B cell (primary cell): ENCODE measurements around the gene ITGB4. TPM values are rescaled to one million over a fixed set of nuclear protein-coding genes. Genes with fewer than 3 reads are reported as not detected.

ENCODE experiments used
- ATAC-seq: fragments of 200-7000 bp; cut with Tn5 transposase; one replicate; pipeline ENCODE4 v1.10.0; 2021; ENCODE audit warnings: low read depth, mild to moderate bottlenecking, moderate number of reproducible peaks, moderate library complexity
- CTCF ChIA-PET: fragments of 350-600 bp; sonication (Branson Sonifier 250); formaldehyde crosslinking; loops from one replicate; lab custom pipeline; 2021; ENCODE audit warnings: antibody characterized with exemption, inconsistent platforms; lab: Charles Lee
- POLR2A ChIA-PET: fragments of 350-600 bp; sonication (Branson Sonifier 250); formaldehyde crosslinking; loops from one replicate; lab custom pipeline; 2021; ENCODE audit warnings: antibody characterized with exemption; lab: Charles Lee
- DNase-seq: peaks from one replicate; pipeline ENCODE4 v3.0.0; 2013
- H2AFZ ChIP-seq: 2 replicates; pipeline ENCODE4 v1.6.1; 2012; ENCODE audit warnings: mild to moderate bottlenecking, low read depth, low read length; ENCODE audit not compliant: insufficient read depth, poor library complexity, severe bottlenecking
- H3K27ac ChIP-seq, 2 donors: 1 replicate in 1 of 2; 2 replicates in 1 of 2; pipeline ENCODE4 v1.5.1; 2012 to 2013; ENCODE audit warnings: low read length in 2 of 2, mild to moderate bottlenecking in 2 of 2, moderate library complexity in 1 of 2
- H3K27me3 ChIP-seq, 4 experiments: fragments of 200-600 bp in 1 of 4; sonication (generic) in 1 of 4; replicated peaks in 1 of 4; 1 replicate in 2 of 4; 2 replicates in 2 of 4; pipeline versions ENCODE4 v1.6.1 to v1.7.0; 2013 to 2016; ENCODE audit warnings: low read length in 3 of 4, mild to moderate bottlenecking in 2 of 4, mixed read lengths in 1 of 4, moderate library complexity in 1 of 4; ENCODE audit not compliant: insufficient read depth in 4 of 4, control insufficient read depth in 3 of 4; ENCODE audit errors: control extremely low read depth in 1 of 4
- H3K36me3 ChIP-seq, 2 experiments: replicated peaks in 1 of 2; 1 replicate in 1 of 2; 2 replicates in 1 of 2; pipeline versions ENCODE4 v1.6.1 to v1.7.1; 2013; ENCODE audit warnings: low read length in 1 of 2; ENCODE audit not compliant: insufficient read depth in 2 of 2, control insufficient read depth in 1 of 2; ENCODE audit errors: control extremely low read depth in 1 of 2, extremely low read depth in 1 of 2
- H3K4me1 ChIP-seq, 2 donors: fragments of 200-600 bp in 1 of 2; sonication (generic) in 1 of 2; 1 replicate in 1 of 2; 2 replicates in 1 of 2; pipeline versions ENCODE4 v1.5.1 to v1.6.1; 2013 to 2017; ENCODE audit warnings: low read length in 2 of 2; ENCODE audit not compliant: control insufficient read depth in 2 of 2, insufficient read depth in 2 of 2
- H3K4me2 ChIP-seq: replicated peaks from 2 replicates; pipeline ENCODE3; 2012; ENCODE audit warnings: mild to moderate bottlenecking, low read depth, low read length; ENCODE audit not compliant: poor library complexity, severe bottlenecking
- H3K4me3 ChIP-seq, 5 experiments: fragments of 200-600 bp in 1 of 5; sonication (generic) in 1 of 5; 1 replicate in 3 of 5; 2 replicates in 2 of 5; pipeline versions ENCODE4 v1.5.1 to v1.7.0; 2011 to 2016; ENCODE audit warnings: low read length in 4 of 5, mild to moderate bottlenecking in 4 of 5, low read depth in 2 of 5, control low read depth in 1 of 5, moderate library complexity in 1 of 5; ENCODE audit not compliant: insufficient read depth in 1 of 5; ENCODE audit errors: control extremely low read depth in 1 of 5, extremely low read depth in 1 of 5
- H3K79me2 ChIP-seq: fragments of 200-600 bp; sonication (generic); one replicate; pipeline ENCODE4 v1.6.0; 2016; ENCODE audit warnings: low read length; ENCODE audit not compliant: control insufficient read depth, insufficient read depth
- H3K9ac ChIP-seq: fragments of 200-600 bp; sonication (generic); 2 replicates; pipeline ENCODE4 v1.6.1; 2017; ENCODE audit warnings: mild to moderate bottlenecking, low read length, moderate library complexity
- H3K9me3 ChIP-seq, 3 donors: one replicate each; pipeline versions ENCODE4 v1.6.1 to v1.7.1; 2013; ENCODE audit warnings: low read length in 2 of 3; ENCODE audit not compliant: control insufficient read depth in 2 of 3, insufficient read depth in 1 of 3; ENCODE audit errors: control extremely low read depth in 1 of 3
- H4K20me1 ChIP-seq: 2 replicates; pipeline ENCODE4 v1.6.0; 2012; ENCODE audit warnings: mild to moderate bottlenecking, low read length; ENCODE audit not compliant: insufficient read depth, control insufficient read depth, poor library complexity, severe bottlenecking
- H3K27ac Mint-ChIP-seq: one replicate; pipeline ENCODE4 v1.8.0; 2021; ENCODE audit warnings: mixed read lengths
- H3K27me3 Mint-ChIP-seq: one replicate; pipeline ENCODE4 v1.8.0; 2021; ENCODE audit warnings: mixed read lengths
- H3K4me1 Mint-ChIP-seq: one replicate; pipeline ENCODE4 v1.8.0; 2021; ENCODE audit warnings: mixed read lengths
- H3K4me3 Mint-ChIP-seq: one replicate; pipeline ENCODE4 v1.8.0; 2021; ENCODE audit warnings: mixed read lengths
- H3K9me3 Mint-ChIP-seq: one replicate; pipeline ENCODE4 v1.8.0; 2022; ENCODE audit warnings: mixed read lengths; ENCODE audit not compliant: insufficient read depth
- CTCF ChIP-seq: fragments of 200-600 bp; IDR thresholded peaks from one replicate; pipeline ENCODE4 v1.8.0; 2022; ENCODE audit warnings: antibody characterized with exemption, mild to moderate bottlenecking
- EZH2 ChIP-seq: IDR thresholded peaks from 2 replicates; pipeline ENCODE4 v1.6.1; 2012; ENCODE audit warnings: borderline replicate concordance, low read depth, mild to moderate bottlenecking, moderate library complexity, low read length; ENCODE audit not compliant: insufficient read depth, poor library complexity, severe bottlenecking
- WGBS: methylation state at CpG from one replicate; pipeline ENCODE4 v1.1.5; 2013; ENCODE audit warnings: missing lambda C conversion rate; ENCODE audit not compliant: insufficient coverage; 5-methylcytosine and 5-hydroxymethylcytosine counted together
- intact Hi-C: fragments of 100-400 bp; cut with micrococcal nuclease; formaldehyde crosslinking; loops from one replicate; pipeline ENCODE4 v1.10.0; 2022
- polyA plus RNA-seq: library from polyadenylated mRNA; depleted of rRNA; stranded (reverse); fragments of >200 nt; gene quantifications from 2 replicates; pipeline ENCODE4 v1.2.3, GENCODE V29; 2012
- total RNA-seq, 2 donors: library from RNA; stranded (reverse); fragments of 120-200 nt in 1 of 2; gene quantifications; 1 replicate in 1 of 2; 2 replicates in 1 of 2; pipeline versions ENCODE4 v1.2.3 to v1.2.4, GENCODE V29; 2013 to 2022

ITGB4 gene
- total and polyA plus RNA-seq, 2 donors (not counting 1 experiment from before 2014, with no cell fraction given), result 0.12 to 0.81 TPM

DNA sequence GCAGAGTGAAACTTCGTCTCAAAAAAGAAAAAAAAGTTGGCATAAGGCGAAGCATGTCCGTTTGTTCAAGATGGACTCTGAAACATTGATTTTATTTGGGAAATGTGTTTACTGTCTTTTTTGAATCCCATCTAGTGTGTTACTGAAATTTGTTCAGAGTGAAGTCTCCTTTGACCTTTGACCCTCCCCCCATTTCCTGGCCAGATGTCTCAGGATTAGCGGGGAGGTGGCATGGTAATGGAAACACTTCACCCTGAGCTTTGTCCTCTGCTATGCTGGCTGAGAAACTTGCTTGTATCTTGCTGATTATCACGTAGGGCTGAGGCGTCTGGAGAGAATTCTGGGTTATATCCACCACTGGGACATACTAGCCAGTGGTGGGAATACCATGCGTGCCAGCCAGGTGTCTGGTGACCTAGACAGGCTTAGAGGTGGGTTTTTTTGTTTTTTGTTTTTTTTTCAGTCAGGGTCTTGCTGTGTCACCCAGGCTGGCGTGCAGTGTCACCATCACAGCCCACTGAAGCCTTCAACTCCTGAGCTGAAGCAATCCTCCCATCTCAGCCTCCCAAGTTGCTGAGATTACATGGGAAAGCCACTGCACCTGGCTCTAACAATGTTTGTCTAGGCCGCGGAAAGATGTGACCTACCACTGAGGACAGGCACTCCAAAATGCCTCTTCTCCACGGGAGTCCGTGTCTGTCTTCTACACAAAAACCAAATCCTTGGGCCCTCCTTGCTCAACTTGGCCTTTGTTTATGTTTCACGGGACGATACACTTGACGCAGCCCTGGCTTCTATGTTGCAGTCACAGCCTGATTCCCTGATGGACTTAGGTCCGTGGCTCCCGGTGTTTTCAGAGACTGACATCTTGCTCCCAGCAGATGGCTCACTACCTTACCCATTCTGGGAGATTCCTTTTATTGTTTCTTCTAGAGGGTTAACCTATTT, 50.3 kb downstream of the ITGB4 start:
- H4K20me1 ChIP-seq, result peaks cover 14% of the 10 kb centered on the region
- POLR2A ChIA-PET, result interaction anchor here (0.5 to 1.2 kb wide), 4 partner anchors 13 to 107 kb away, joined by 3 to 5 read pairs (median 4); partner anchors contain the start of genes TRIM47 and UNK
- ATAC-seq, result no peak
- DNase-seq, result peak; percentile 14
- no peak overlapping the region for H3K9ac ChIP-seq
- Mint-ChIP-seq H3K27ac (peak overlapping the region; percentile 41), H3K9me3 (no peaks in the 10 kb centered on the region), H3K27me3 (no peaks in the 10 kb centered on the region), H3K4me1 (peaks cover 16% of the 10 kb centered on the region), H3K4me3 (no peak overlapping the region)
- peaks cover under 1% of the 10 kb centered on the region for H3K79me2 ChIP-seq
- CTCF ChIA-PET, result interaction anchor here (2.3 kb wide), 1 partner anchor 12 kb away, joined by 6 read pairs; the partner anchor contains the start of gene UNK
- 95% methylated on average over 14 of the region's 17 CpGs for WGBS
- H3K27me3 ChIP-seq, result no peaks in the 10 kb centered on the region
- TF ChIP-seq CTCF (no peak), EZH2 (no peak)
- H2AFZ ChIP-seq, result no peak overlapping the region
- H3K27ac ChIP-seq, result no peak overlapping the region
- H3K9me3 ChIP-seq, result no peaks in the 10 kb centered on the region
- intact Hi-C loops, result no loop called here
- no peak overlapping the region for H3K4me2 ChIP-seq
- no peak overlapping the region for H3K4me3 ChIP-seq
- H3K4me1 ChIP-seq, result peaks cover 2 to 15% of the 10 kb centered on the region in 2 donors
- H3K36me3 ChIP-seq, result peaks cover 0 to 19% of the 10 kb centered on the region in 2 experiments
